Muscle layer of duodenum (tissue), 2 donors: ENCODE measurements around the gene FKBP5.

Experiments used
- H3K27ac ChIP-seq: one replicate; pipeline ENCODE4 v1.7.0; 2013; ENCODE audit warnings: mild to moderate bottlenecking, low read length
- H3K27me3 ChIP-seq: one replicate; pipeline ENCODE4 v1.7.0; 2013; ENCODE audit warnings: low read depth, mild to moderate bottlenecking, control low read depth, low read length
- H3K36me3 ChIP-seq, 2 donors: one replicate each; pipeline ENCODE4 v1.7.0; 2013; ENCODE audit warnings: low read length in 2 of 2, control low read depth in 1 of 2, mild to moderate bottlenecking in 1 of 2; ENCODE audit not compliant: insufficient read depth in 2 of 2, control insufficient read depth in 1 of 2
- H3K4me1 ChIP-seq, 2 donors: one replicate each; pipeline ENCODE4 v1.7.0; 2013; ENCODE audit warnings: low read length in 2 of 2, mild to moderate bottlenecking in 2 of 2, control low read depth in 1 of 2, moderate library complexity in 1 of 2; ENCODE audit not compliant: insufficient read depth in 2 of 2, control insufficient read depth in 1 of 2
- H3K4me3 ChIP-seq, 2 donors: one replicate each; pipeline ENCODE4 v1.7.0; 2013; ENCODE audit warnings: low read length in 2 of 2, low read depth in 1 of 2, mild to moderate bottlenecking in 1 of 2
- H3K9me3 ChIP-seq, 2 donors: one replicate each; pipeline ENCODE4 v1.7.0; 2013; ENCODE audit warnings: low read length in 2 of 2, control low read depth in 1 of 2, mild to moderate bottlenecking in 1 of 2; ENCODE audit not compliant: control insufficient read depth in 1 of 2
- donor health status: healthy.

The FKBP5 gene

GRCh38 chr6:35719830-35720733, 31.4 kb upstream of the FKBP5 start:
- Histone ChIP-seq H3K4me1 (peaks cover 28 to 46% of the 10 kb centered on the region in 2 donors), H3K4me3 (peak overlapping the region in 1 of 2 donors; percentile 48), H3K36me3 (no peaks in the 10 kb centered on the region), H3K27me3 (no peaks in the 10 kb centered on the region), H3K9me3 (no peaks in the 10 kb centered on the region), H3K27ac (peak overlapping the region; percentile 64)

- H3K4me3 ChIP-seq: peak overlapping the region in 1 of 2 donors; percentile 48
- no peaks in the 10 kb centered on the region for H3K9me3 ChIP-seq
- no peaks in the 10 kb centered on the region for H3K36me3 ChIP-seq
- no peaks in the 10 kb centered on the region for H3K27me3 ChIP-seq
- H3K4me1 ChIP-seq: peaks cover 25 to 46% of the 10 kb centered on the region in 2 donors
- H3K27ac ChIP-seq: peak overlapping the region; percentile 60
Measured at GRCh38 chr6:35719404-35719829, 30.7 kb upstream of the FKBP5 start.

GRCh38 chr6:35718911-35719381, 30.2 kb upstream of the FKBP5 start:
- Histone ChIP-seq H3K27ac (peak overlapping the region; percentile 60), H3K36me3 (no peaks in the 10 kb centered on the region), H3K4me3 (no peak overlapping the region), H3K4me1 (peaks cover 25 to 46% of the 10 kb centered on the region in 2 donors), H3K27me3 (no peaks in the 10 kb centered on the region), H3K9me3 (no peaks in the 10 kb centered on the region)

- Histone ChIP-seq H3K4me3 (no peak overlapping the region), H3K9me3 (no peaks in the 10 kb centered on the region), H3K36me3 (no peaks in the 10 kb centered on the region), H3K27me3 (no peaks in the 10 kb centered on the region), H3K4me1 (peaks cover 25 to 46% of the 10 kb centered on the region in 2 donors), H3K27ac (peak overlapping the region; percentile 60)
Measured at GRCh38 chr6:35718375-35718736, 29.6 kb upstream of the FKBP5 start.

- Histone ChIP-seq H3K4me1 (peaks cover 25 to 46% of the 10 kb centered on the region in 2 donors), H3K36me3 (no peaks in the 10 kb centered on the region), H3K27me3 (no peaks in the 10 kb centered on the region), H3K9me3 (no peaks in the 10 kb centered on the region), H3K4me3 (no peak overlapping the region), H3K27ac (no peak overlapping the region)
Measured at GRCh38 chr6:35717449-35718374, 29.0 kb upstream of the FKBP5 start.

- H3K27me3 ChIP-seq: no peaks in the 10 kb centered on the region
- no peak overlapping the region for H3K4me3 ChIP-seq
- H3K4me1 ChIP-seq: peaks cover 17 to 38% of the 10 kb centered on the region in 2 donors
- no peaks in the 10 kb centered on the region for H3K9me3 ChIP-seq
- H3K27ac ChIP-seq: no peak overlapping the region
- no peaks in the 10 kb centered on the region for H3K36me3 ChIP-seq
Measured at GRCh38 chr6:35716798-35717197, 28.1 kb upstream of the FKBP5 start.

- H3K36me3 ChIP-seq: no peaks in the 10 kb centered on the region
- H3K27ac ChIP-seq: no peak overlapping the region
- no peak overlapping the region for H3K4me3 ChIP-seq
- H3K4me1 ChIP-seq: peaks cover 0 to 14% of the 10 kb centered on the region in 2 donors
- H3K27me3 ChIP-seq: no peaks in the 10 kb centered on the region
- no peaks in the 10 kb centered on the region for H3K9me3 ChIP-seq
Measured at GRCh38 chr6:35713006-35713767, 24.5 kb upstream of the FKBP5 start.

- no peaks in the 10 kb centered on the region for H3K27me3 ChIP-seq
- no peak overlapping the region for H3K4me3 ChIP-seq
- no peaks in the 10 kb centered on the region for H3K36me3 ChIP-seq
- no peaks in the 10 kb centered on the region for H3K9me3 ChIP-seq
- H3K27ac ChIP-seq: no peak overlapping the region
- H3K4me1 ChIP-seq: peaks cover 0 to 2% of the 10 kb centered on the region in 2 donors
Measured at GRCh38 chr6:35711731-35712130, 23.0 kb upstream of the FKBP5 start.

- Histone ChIP-seq H3K9me3 (no peaks in the 10 kb centered on the region), H3K4me1 (no peaks in the 10 kb centered on the region), H3K36me3 (no peaks in the 10 kb centered on the region), H3K4me3 (no peak overlapping the region), H3K27ac (no peak overlapping the region), H3K27me3 (no peaks in the 10 kb centered on the region)
Measured at GRCh38 chr6:35710241-35710847, 21.6 kb upstream of the FKBP5 start.

- H3K4me3 ChIP-seq: no peak overlapping the region
- no peaks in the 10 kb centered on the region for H3K4me1 ChIP-seq
- H3K27me3 ChIP-seq: no peaks in the 10 kb centered on the region
- H3K27ac ChIP-seq: no peak overlapping the region
- no peaks in the 10 kb centered on the region for H3K36me3 ChIP-seq
- H3K9me3 ChIP-seq: no peaks in the 10 kb centered on the region
Measured at GRCh38 chr6:35708585-35708984, 19.9 kb upstream of the FKBP5 start.
